MM.1S (cell line): Measurements from ENCODE around the gene SEMA6B.

ENCODE experiments used
- CTCF ChIP-seq: fragments of 300-600 bp; sonication (generic); IDR thresholded peaks from 2 replicates; pipeline ENCODE4 v1.5.1; 2016; ENCODE audit warnings: antibody characterized with exemption, low read length, mixed read lengths
- EZH2 ChIP-seq: fragments of 300-600 bp; sonication (generic); optimal IDR thresholded peaks from 2 replicates; pipeline ENCODE3; 2017; ENCODE audit warnings: low read depth, mild to moderate bottlenecking, antibody characterized with exemption, low read length, mixed read lengths
- EZH2phosphoT487 ChIP-seq: fragments of 300-600 bp; sonication (generic); IDR thresholded peaks from 2 replicates; pipeline ENCODE4 v1.6.1; 2018; ENCODE audit warnings: antibody characterized with exemption, low read length

GRCh38 chr19:4591320-4591719 lies 31.8 kb upstream of the SEMA6B start:
- TF ChIP-seq CTCF (no peak), EZH2 (no peak), EZH2phosphoT487 (no peak)
